KMS-11 (cell line): ENCODE data around the gene ASPSCR1.
A peak's percentile ranks its signal among the peaks of the same experiment; 100 is the strongest.

Source experiments
- H2AFZ ChIP-seq: fragments of 200-600 bp; sonication (generic); 2 replicates; pipeline ENCODE4 v1.6.1; 2016; ENCODE audit warnings: antibody characterized with exemption, mixed run types, low read depth
- H3K27ac ChIP-seq: fragments of 200-600 bp; sonication (generic); 2 replicates; pipeline ENCODE4 v1.6.1; 2016; ENCODE audit warnings: mild to moderate bottlenecking, mixed run types
- H3K27me3 ChIP-seq: fragments of 200-600 bp; sonication (generic); 2 replicates; pipeline ENCODE4 v1.6.1; 2017; ENCODE audit warnings: mild to moderate bottlenecking, low read depth, mixed run types, moderate library complexity; ENCODE audit not compliant: insufficient read depth
- H3K36me3 ChIP-seq: fragments of 200-600 bp; sonication (generic); 2 replicates; pipeline ENCODE4 v1.6.1; 2017; ENCODE audit warnings: mild to moderate bottlenecking, mixed run types; ENCODE audit not compliant: insufficient read depth
- H3K4me1 ChIP-seq: fragments of 200-600 bp; sonication (generic); 2 replicates; pipeline ENCODE4 v1.6.1; 2016; ENCODE audit warnings: mild to moderate bottlenecking, low read depth, mixed run types; ENCODE audit not compliant: poor library complexity, severe bottlenecking
- H3K4me2 ChIP-seq: fragments of 200-600 bp; sonication (generic); 2 replicates; pipeline ENCODE4 v1.7.0; 2016; ENCODE audit warnings: mild to moderate bottlenecking, mixed run types
- H3K4me3 ChIP-seq: fragments of 200-600 bp; sonication (generic); IDR thresholded peaks from 2 replicates; pipeline ENCODE4 v1.6.1; 2017; ENCODE audit warnings: low read depth, low read length, mixed read lengths; ENCODE audit not compliant: insufficient read depth
- H3K79me2 ChIP-seq: fragments of 200-600 bp; sonication (generic); 2 replicates; pipeline ENCODE4 v1.6.1; 2016; ENCODE audit warnings: low read depth, mixed run types; ENCODE audit not compliant: insufficient read depth
- H3K9ac ChIP-seq: fragments of 200-600 bp; sonication (generic); 2 replicates; pipeline ENCODE4 v1.6.1; 2016; ENCODE audit warnings: mild to moderate bottlenecking, mixed run types
- H4K20me1 ChIP-seq: fragments of 200-600 bp; sonication (generic); 2 replicates; pipeline ENCODE4 v1.6.1; 2016; ENCODE audit warnings: mild to moderate bottlenecking, mixed run types; ENCODE audit not compliant: insufficient read depth
- CTCF ChIP-seq: fragments of 200-600 bp; sonication (generic); conservative IDR thresholded peaks from 2 replicates; pipeline ENCODE4 v1.6.1; 2017; ENCODE audit warnings: low read depth, mild to moderate bottlenecking, antibody characterized with exemption, low read length, moderate library complexity, mixed read lengths

The ASPSCR1 gene

GRCh38 chr17:82053130-82053529 is 75.7 kb downstream of the ASPSCR1 start:
- Histone ChIP-seq H3K27ac (no peak overlapping the region), H3K36me3 (peaks cover 3% of the 10 kb centered on the region; the same call in 1 of the 2 replicates), H3K4me1 (peaks cover 23% of the 10 kb centered on the region), H3K79me2 (peaks cover 17% of the 10 kb centered on the region; the same call in 1 of the 2 replicates), H3K4me2 (peak overlapping the region; percentile 85), H2AFZ (no peak overlapping the region), H3K9ac (no peak overlapping the region), H4K20me1 (no peaks in the 10 kb centered on the region), H3K4me3 (no peak overlapping the region), H3K27me3 (no peaks in the 10 kb centered on the region)
- TF ChIP-seq CTCF: no peak

GRCh38 chr17:82053556-82054263 is 76.3 kb downstream of the ASPSCR1 start:
- Histone ChIP-seq H3K4me3 (no peak overlapping the region), H3K36me3 (peaks cover 3% of the 10 kb centered on the region; the same call in 1 of the 2 replicates), H3K4me1 (peaks cover 23% of the 10 kb centered on the region), H3K27me3 (no peaks in the 10 kb centered on the region), H3K4me2 (peak overlapping the region; percentile 85; the same call in 1 of the 2 replicates), H3K79me2 (peaks cover 17% of the 10 kb centered on the region; the same call in 1 of the 2 replicates), H3K9ac (no peak overlapping the region), H3K27ac (no peak overlapping the region), H2AFZ (no peak overlapping the region), H4K20me1 (no peaks in the 10 kb centered on the region)
- no peak for TF ChIP-seq CTCF

GRCh38 chr17:82054351-82055022 is 77.1 kb downstream of the ASPSCR1 start:
- Histone ChIP-seq H3K9ac (no peak overlapping the region), H3K27ac (no peak overlapping the region), H3K4me3 (no peak overlapping the region), H3K79me2 (peaks cover 17% of the 10 kb centered on the region; the same call in 1 of the 2 replicates), H3K36me3 (peaks cover 3% of the 10 kb centered on the region; the same call in 1 of the 2 replicates), H3K4me1 (peaks cover 23% of the 10 kb centered on the region), H3K4me2 (no peak overlapping the region), H4K20me1 (no peaks in the 10 kb centered on the region), H3K27me3 (no peaks in the 10 kb centered on the region), H2AFZ (no peak overlapping the region)
- TF ChIP-seq CTCF: no peak

GRCh38 chr17:82055023-82055964 is 77.9 kb downstream of the ASPSCR1 start:
- H3K4me1 ChIP-seq: peaks cover 20% of the 10 kb centered on the region
- H3K36me3 ChIP-seq: peaks cover 7% of the 10 kb centered on the region; the same call in 1 of the 2 replicates
- no peaks in the 10 kb centered on the region for H4K20me1 ChIP-seq
- H3K27me3 ChIP-seq: no peaks in the 10 kb centered on the region
- H2AFZ ChIP-seq: no peak overlapping the region
- H3K9ac ChIP-seq: no peak overlapping the region
- H3K4me3 ChIP-seq: no peak overlapping the region
- peaks cover 17% of the 10 kb centered on the region; the same call in 1 of the 2 replicates for H3K79me2 ChIP-seq
- H3K27ac ChIP-seq: no peak overlapping the region
- no peak overlapping the region for H3K4me2 ChIP-seq
- TF ChIP-seq CTCF: no peak
